DND-41 (cell line): ENCODE data around the gene TMED4.

Experiments used
- EZH2 ChIP-seq: IDR thresholded peaks from 3 replicates; pipeline ENCODE4 v1.6.1; 2012; ENCODE audit warnings: borderline replicate concordance, low read depth, mild to moderate bottlenecking, moderate library complexity, low read length, inconsistent platforms; ENCODE audit not compliant: severe bottlenecking
- TF ChIP-seq, protein P1 (sequence below): IDR thresholded peaks from 2 replicates; pipeline ENCODE4 v1.5.1; 2012; ENCODE audit warnings: borderline replicate concordance, low read length, moderate library complexity, mild to moderate bottlenecking; ENCODE audit not compliant: poor library complexity, severe bottlenecking; ENCODE audit errors: extremely low read depth

DNA sequence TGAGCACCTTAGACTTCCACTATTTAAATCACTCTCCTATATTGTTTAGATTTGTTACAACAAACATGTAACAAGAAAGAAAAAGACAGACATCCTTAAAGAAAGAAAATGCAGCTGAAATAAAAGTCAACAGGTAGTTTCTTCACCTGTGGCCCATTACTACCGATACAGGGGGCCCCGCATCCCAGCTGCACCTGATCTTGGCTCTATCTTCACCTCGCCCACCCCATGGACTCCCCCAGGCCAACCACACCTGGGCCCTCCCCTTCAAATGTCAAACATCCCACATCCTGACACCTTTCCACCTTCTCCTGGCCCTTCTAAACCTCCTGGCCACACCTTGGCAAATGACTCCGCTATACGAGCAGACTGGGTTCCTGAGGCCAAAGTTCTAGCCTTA, 15.4 kb downstream of the TMED4 start:
- TF ChIP-seq, protein P1, sequence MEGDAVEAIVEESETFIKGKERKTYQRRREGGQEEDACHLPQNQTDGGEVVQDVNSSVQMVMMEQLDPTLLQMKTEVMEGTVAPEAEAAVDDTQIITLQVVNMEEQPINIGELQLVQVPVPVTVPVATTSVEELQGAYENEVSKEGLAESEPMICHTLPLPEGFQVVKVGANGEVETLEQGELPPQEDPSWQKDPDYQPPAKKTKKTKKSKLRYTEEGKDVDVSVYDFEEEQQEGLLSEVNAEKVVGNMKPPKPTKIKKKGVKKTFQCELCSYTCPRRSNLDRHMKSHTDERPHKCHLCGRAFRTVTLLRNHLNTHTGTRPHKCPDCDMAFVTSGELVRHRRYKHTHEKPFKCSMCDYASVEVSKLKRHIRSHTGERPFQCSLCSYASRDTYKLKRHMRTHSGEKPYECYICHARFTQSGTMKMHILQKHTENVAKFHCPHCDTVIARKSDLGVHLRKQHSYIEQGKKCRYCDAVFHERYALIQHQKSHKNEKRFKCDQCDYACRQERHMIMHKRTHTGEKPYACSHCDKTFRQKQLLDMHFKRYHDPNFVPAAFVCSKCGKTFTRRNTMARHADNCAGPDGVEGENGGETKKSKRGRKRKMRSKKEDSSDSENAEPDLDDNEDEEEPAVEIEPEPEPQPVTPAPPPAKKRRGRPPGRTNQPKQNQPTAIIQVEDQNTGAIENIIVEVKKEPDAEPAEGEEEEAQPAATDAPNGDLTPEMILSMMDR: no peak
- no peak for TF ChIP-seq EZH2
